NK-92 treated with Interleukin-12 subunit alpha and Interleukin-12 subunit beta, amount 100 ng/mL, for 24 hours (cell line): ENCODE results near the gene CDYL2.
A peak's percentile ranks its signal among the peaks of the same experiment; 100 is the strongest.
"Not testable (repeated sequence)": the region's sequence is repeated elsewhere in the genome, so short reads cannot be mapped to it uniquely, and the experiment has no call there.

Experiments used
- DNase-seq: peaks from one replicate; lab custom pipeline; 2025; lab: John Stamatoyannopoulos, UW

CDYL2 gene, protein sequence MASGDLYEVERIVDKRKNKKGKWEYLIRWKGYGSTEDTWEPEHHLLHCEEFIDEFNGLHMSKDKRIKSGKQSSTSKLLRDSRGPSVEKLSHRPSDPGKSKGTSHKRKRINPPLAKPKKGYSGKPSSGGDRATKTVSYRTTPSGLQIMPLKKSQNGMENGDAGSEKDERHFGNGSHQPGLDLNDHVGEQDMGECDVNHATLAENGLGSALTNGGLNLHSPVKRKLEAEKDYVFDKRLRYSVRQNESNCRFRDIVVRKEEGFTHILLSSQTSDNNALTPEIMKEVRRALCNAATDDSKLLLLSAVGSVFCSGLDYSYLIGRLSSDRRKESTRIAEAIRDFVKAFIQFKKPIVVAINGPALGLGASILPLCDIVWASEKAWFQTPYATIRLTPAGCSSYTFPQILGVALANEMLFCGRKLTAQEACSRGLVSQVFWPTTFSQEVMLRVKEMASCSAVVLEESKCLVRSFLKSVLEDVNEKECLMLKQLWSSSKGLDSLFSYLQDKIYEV

DNA sequence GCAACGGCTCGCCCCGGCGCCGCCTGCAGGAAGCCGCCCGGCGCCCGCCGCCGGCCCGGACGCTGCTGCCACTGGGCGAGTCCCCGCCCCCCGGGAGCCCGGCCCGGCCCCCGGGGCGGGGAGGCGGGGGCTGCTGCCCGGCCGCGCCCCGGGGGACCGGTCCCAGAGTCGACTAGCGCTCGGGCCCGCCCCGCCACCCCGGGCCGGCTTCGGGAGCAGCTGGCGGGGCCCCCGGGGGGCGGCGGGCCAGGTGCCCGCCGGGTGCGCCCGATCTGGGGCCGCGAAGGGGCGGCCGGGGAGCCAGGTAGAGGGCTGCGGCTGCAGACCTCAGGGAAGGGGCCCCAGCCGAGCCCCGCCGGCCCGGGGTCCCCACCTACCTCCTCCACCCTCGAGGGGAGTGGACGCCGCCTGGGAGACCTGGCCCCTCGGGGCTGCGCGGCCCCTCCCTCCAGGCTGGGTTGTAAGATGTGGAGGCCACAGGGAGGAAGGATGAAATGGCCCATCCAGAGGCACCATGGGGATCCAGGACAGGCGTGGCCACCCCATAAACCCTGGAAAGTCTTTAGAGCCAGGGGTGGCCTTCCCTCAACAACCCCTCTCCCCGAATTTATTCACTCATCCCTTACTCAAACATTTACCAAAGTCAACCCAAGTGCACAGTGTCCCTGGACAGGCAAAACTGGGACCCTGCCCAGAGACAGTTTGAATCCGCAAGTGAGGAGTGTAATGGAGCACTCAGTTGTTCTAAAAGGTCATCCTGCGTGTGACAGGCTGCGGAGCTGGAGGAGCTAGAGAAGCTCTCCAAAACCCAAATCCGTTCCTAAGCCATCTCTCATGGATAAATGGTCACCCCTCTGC lies at the start of gene CDYL2:
CDYL2 (minus strand) TSS at position 73 of the 858 bp plus-strand sequence. CDS start 425 bp downstream, outside the sequence.
- peak; percentile 19 for DNase-seq

DNA sequence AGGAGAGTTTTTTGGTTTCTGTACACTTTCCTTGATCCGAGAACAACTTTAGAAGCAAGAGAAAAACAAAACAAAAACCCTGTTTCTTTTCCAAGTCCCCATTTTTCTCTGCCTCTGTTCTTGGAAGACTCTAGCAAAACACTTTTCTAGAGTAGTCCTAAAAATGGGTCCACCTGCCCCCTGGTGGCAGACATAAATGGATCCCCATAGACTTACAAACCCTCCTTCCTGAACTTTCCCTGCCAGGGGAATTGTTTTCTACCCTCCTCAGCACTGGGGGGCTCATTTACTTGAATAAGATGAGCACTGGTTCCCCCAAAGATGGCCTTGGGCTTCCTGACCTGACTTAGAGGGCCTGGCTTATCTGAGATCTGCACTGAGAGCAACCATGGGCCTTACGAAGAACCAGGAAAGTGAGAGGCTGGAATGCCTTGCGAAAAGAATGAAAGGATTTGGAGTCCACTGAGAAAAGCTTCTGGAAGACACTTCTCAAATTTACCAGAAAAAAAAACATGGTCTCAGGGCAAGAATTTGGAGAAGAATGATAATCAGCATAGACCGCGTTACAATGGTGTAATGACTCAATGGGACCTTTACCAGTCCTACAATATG lies 48.0 kb upstream of the CDYL2 start:
- no peak for DNase-seq

DNA sequence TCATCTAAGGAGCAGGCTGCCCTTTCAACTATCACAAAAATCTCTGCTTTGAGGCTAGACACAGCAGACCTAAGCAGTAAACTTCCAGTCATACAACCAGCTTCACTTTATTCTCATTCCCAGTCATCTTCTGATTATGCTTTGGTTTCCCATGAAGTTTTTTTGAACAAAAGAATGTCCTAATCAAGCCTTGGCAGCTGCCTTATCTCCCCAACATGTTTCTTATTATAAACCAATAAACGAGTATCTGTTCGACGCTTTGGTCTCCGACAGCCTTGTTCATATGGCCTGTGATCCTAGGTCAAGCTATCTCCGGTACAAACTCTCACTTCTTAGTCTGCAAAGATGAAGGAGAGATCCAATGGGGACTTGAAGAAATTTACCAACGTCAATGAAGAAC lies 47.4 kb upstream of the CDYL2 start:
- DNase-seq = no peak

DNA sequence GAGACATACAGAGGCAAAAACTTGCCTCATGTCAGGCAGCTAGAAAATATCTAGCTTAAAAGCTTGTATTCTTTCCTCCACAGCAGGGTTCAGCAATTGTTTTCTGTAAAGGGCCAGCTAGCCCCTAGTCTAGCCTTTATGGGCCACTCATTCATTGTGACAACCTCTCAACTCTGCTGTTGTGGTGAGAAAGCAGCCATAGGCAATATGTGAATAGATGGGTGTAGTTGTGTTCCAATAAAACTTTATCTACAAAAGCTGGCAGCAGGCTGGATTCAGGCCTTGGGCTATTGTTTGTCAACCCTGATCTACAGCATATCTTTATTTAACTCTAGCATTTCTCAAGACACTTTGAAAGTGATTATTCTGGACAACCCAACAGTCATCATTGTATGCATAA lies 46.4 kb upstream of the CDYL2 start:
- no peak for DNase-seq

DNA sequence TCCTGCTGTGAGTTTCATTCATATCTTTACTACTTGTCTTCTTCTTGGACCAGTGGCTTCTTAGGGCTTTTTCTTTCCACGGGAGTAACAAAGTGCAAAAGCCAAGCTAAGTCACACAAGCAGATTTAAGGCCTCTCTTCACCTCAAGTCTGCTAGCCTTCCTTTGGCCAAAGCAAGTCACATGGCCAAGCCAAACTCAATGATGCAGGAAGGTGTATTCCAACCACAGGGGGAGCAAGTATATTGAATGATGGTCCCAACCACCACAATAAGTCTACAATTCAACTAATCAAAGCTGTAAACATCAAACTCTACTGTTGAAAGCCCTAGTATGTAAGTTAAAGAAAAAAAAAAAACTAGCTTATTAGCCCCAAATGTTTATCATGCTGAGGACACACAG lies 44.5 kb upstream of the CDYL2 start:
- DNase-seq = no peak

DNA sequence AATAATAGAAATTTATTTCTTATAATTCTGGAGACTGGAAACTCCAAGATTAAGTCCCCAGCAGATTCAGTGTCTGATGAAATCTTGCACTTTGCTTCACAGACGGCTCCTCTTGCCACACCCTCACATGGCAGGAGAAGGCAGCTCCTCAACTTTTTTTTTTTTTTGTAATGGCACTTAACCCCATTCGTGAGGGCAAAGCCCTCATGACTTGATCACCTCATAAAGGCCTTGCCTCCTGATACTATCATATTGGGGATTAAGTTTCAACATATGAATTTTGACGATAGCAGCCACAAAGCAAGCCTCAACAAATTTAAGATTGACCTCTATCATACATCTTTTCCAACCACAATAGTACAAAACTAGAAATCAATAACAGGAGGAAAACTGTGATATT lies 42.3 kb upstream of the CDYL2 start:
- no peak for DNase-seq

DNA sequence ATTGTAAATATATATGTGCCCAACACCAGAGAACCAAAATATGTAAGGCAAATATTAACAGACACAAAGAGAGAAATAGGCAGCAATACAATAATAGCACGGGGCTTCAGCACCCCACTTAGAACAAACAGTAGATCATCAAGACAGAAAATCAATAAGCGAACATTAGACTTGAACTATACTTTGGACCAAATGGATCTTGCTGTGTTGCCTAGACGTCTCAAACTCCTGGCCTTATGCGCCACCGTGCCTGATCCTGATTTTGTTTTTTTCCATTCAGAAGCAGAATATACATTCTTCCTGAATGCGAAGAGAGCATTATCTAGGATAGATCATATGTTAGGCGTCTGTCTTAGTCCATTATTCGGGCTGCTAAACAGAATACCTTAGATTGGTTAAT lies 41.9 kb upstream of the CDYL2 start:
- no peak for DNase-seq

DNA sequence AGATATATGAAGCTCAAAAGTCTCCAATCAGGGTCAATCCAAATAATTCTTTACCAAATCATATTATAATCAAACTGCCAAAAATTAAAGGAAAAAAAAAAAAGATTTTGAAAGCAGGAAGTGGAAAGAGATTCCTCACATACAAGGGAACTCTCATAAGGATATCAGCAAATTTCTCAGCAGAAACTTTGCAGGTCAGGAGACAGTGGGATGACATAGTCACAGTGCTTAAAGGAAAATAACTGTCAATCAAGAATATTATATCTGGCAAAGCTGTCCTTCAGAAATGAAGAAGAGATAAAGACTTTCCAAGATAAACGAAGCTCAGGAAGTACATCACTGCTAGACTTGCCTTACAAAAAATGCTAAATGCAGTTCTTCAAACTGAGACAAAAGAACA lies 40.0 kb upstream of the CDYL2 start:
- no peak for DNase-seq

DNA sequence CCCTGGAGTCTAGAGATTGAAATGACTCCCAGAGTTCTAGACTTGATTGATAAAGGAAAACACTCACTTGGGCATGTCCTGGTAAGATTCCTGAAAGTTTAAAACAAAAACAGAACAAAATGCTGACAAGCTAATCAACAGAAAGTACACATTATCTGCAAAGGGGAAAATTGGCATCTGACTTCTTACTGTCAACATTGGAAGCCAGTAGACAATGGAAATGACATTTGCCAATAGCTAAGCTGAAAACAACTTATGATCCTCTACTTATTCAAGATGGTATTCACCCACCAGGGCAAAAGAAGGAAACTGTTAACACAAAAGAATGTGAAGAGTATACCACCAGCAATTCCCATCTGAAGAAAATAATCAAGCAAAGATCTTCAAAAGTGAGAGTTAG lies 36.8 kb upstream of the CDYL2 start:
- DNase-seq = no peak

DNA sequence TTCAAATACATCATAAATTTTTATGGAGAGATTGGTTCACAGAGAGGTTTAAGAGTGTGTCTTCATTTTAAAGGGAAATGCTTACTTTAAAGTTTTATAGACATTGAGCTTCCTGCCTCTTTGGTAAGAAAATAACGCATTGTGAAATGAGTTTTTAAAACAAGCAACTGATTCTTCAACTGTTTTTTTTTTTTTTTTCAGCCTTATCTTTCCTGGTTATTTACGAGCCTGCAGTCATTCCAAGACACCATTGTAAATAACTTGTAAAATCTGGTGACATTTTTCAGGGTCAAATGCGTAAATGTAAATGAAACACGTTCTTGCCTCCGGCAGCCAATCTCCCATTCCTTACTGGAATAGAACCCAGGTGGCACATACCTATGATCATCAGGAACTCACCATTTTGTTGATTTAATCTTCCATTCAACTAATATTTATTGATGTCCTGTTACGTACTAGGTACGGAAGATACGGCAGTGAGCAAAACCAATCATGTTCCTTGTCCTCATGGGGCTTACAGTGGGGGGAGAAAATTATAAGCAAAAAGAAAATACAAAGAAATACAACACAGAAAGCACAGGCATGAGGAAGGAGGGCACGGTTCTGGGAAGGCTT lies 33.2 kb upstream of the CDYL2 start:
- no peak for DNase-seq

DNA sequence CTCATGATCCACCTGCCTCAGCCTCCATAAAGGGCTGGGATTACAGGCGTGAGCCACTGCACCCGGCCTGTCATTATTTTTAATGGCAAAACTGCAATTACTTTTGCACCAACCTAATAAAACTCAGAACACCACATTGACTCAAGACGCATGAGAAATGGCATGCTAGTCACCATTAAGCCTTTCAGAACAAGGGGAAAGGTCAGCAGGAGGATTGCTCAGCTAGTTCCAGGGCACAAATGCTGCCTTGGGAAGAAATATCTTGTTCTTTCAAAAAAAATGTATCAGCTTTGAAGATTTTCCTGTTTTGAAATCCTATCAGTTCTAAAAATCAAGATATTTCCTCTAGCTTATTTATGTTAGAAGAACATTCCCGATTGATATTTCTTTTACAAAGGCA lies 32.4 kb upstream of the CDYL2 start:
- DNase-seq = no peak

DNA sequence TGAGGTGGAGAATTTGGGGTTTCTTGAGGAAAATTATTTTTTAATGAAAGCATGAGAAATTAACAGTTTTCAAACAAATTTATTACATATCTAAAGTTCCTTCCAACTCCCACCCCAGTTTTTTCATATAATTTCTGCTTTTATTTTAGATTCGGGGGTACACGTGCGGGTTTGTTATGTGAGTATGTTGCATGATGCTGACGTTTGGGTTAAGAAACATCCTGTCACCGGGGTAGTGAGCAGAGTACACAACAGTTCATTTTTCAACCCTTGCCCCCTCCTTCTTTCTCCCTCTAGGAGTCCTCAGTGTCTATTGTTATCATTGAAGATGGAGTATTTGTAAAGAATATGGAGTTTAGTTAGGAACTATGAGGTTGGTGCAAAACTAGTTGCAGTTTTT lies 31.8 kb upstream of the CDYL2 start:
- no peak for DNase-seq

DNA sequence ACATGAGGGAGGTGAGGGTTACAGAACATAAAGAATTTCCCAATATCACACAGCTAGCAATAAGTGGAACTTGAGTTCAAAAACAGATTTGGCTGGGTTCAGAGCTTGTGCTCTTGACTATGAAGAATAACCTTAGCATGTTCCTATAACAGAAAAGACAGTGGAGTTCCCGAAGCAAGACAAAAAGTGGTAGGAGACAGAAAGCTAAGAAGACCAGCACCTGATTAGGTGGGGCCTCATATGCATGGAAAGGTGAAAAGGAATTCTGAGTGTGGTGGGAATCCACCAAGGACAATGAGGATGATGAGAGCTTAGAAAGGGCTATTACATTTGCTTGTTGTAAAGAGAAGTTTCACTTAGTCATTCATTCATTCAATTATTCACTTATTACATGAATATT lies 26.6 kb upstream of the CDYL2 start:
- no peak for DNase-seq

DNA sequence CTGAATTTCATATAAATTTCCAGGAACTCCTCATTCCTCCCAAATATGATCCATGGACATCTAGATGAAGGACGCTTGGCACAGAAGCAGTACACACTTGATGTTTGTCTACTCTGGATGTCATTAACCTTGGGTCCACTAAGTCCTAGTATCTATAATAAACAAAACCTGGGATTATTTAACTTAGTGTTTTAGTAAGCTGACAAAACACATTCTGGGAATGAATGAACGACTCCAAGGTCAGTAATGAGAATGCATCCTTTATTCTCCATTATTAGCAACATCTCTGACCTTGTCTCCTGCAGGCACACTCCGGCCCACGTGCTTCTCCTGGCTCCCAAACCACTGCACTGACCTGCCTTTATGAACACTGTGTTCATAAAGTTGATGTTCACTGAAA lies 24.1 kb upstream of the CDYL2 start:
- no peak for DNase-seq

DNA sequence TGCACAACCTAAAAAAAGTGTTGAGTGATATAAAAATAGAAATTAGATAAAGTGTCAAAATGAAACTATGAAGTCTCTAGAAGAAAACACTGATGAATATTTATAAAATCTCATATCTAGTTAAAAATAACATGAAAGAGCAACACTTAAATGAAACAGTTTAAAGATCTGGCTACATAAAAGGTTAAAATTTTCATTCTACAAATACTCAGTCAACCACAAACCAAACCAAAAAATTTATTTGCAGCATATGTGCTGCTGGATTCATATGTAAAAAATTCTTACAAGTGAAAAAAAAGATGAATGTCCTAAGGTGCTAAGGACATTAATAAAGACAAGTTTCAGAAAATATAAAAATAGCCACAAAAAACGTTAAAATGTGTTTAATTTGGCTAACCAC lies 22.6 kb upstream of the CDYL2 start:
- DNase-seq = no peak

DNA sequence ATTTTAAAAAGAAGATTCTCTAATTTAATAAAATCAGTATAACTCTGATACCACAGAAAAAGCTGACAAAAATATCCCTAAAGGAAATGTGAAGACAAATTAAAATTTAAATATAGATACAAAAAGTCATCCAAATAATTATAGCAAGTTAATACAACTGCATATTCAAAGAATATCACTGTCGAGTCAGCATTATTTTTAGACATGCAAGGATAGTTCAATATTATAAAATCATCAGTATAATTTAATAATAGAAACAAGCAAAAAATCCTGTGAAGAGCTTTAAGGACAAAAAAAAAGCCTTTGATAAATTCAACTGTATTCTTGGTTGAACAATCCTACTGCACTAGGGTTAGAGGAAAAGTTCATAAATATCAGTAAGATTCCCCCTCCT lies 21.0 kb upstream of the CDYL2 start:
- no peak for DNase-seq

DNA sequence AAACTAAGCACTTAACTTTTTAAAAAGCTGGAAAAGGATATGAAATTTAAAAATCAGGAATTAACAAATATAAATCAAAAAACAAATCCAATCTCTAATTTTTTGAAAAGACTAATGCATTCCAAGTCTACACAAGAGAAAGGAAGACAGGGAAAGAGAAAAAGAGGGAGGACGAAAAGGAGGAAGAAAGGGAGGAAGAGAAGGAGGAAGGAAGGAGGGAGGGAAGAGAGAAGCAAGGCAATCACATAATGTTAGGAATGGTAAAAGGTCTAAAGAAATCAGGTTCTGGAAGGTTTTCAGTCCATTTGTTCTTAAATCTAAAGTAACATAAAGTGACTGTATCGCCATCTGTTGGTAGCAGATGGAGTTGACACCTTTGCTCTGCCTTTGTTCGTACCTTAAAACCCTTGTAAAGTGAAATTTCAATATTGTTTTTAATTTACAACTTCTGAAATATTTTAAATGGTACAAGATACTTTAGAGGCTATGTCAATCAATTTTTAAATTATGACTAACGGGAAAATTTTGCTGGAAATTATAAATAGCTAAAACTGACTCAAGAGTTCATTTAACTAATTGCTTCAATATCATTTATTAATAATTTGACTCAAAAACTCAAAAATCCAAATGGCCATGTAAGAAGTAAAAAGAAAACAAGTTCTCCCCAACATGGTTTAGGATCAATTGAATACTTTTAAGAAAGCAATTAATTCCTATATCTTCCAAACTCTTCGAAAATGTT lies 20.4 kb upstream of the CDYL2 start:
- no peak for DNase-seq

DNA sequence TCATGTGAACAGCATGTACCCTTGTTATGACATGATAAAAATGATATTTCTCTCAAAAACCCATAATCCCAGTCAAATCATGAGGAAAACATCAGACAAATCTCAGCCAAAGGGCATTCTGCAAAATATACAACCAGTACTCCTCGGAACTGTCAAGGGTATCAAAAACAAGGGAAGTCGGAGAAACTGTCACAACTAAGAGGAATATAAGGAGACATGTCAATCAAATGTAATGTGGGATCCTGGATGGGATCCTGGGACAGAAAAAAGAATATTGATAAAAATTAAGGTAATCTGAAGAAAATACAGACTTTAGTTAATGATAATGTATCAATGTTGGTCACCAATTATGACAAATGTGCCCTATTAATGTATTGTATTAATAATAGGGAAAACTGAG lies 15.6 kb upstream of the CDYL2 start:
- DNase-seq = no peak

DNA sequence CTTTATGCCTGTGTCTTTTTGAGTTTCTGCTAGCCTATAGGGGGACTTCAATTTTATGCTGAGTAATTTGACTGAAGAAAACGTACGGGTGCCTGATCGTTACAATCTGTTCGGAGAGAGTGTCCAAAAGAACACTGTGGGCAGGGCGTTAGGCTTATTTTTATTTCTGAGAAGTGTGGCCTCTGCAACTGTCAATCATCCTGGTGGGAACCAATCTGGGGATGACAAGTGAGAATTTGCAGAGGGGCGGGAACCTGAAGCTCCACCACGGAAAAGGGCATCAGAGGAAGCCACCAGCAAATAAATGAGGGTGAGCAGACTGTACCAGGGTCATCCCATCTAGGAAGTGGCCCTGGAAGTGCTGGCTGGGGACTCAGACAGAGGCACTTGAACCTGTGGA lies 12.0 kb upstream of the CDYL2 start:
- no peak for DNase-seq

DNA sequence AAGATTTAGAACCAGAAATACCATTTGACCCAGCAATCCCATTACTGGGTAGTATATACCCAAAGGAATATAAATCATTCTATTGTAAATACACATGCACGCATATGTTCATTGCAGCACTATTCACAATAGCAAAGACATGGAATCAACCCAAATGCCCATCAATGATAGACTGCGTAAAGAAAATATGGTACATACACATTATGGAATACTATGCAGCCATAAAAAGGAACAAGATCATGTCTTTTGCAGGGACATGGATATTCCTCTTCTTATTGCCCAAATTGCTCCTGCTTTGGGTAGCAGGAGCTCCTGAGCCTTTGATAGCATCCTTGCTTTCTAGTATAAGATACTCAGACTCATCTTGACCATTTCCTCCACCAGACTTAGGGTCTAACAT lies 10.9 kb upstream of the CDYL2 start:
- not testable (repeated sequence) for DNase-seq

DNA sequence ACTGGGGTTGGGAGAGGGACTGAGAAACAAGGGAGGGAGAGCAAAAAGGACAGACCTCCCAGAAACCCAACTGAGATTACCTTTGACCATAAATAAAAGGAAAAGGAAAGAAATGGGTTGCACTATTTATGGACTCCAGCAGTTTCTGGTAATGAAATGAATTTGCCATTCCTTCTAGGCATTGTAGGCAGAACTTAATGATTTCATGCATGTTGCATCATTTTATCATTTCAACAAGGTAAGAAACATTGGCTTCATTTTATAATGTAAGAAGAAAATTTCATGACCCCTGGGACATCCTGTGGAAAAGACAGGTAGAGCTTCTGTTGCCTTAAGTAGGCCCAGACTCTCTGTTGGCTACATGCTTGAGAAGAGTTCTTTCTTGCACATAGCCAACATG lies 8.2 kb upstream of the CDYL2 start:
- no peak for DNase-seq

DNA sequence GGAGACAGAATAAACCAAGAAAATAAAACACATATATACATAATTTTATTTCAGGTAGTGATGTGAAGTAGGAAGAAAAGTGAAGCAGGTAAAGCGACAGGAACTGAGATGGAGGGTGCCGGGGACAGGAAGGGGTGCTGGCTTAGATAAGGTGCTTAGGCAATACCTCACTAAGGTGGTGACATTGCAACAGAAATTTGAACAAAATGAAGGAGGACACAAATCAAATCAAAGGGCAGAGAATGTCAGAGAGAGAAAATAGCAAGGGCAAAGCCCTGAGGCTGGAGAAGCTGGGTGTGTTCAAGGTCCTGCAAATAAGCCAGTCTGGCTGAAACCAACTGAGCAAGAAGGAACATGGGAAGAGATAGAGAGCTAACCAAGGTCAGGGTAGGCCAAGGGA lies 5.0 kb upstream of the CDYL2 start:
- DNase-seq = no peak
